ENCODE results near the gene NCKAP5. TPM values are rescaled to one million over a fixed set of nuclear protein-coding genes. Genes with fewer than 3 reads are reported as not detected.

NCKAP5 gene
- total and polyA plus RNA-seq, 2 of the 13 experiments (the other 11 are each of a cell fraction or from before 2014, with no cell fraction given): 0.01 TPM; not detected in 1

- TF ChIP-seq, protein P1, sequence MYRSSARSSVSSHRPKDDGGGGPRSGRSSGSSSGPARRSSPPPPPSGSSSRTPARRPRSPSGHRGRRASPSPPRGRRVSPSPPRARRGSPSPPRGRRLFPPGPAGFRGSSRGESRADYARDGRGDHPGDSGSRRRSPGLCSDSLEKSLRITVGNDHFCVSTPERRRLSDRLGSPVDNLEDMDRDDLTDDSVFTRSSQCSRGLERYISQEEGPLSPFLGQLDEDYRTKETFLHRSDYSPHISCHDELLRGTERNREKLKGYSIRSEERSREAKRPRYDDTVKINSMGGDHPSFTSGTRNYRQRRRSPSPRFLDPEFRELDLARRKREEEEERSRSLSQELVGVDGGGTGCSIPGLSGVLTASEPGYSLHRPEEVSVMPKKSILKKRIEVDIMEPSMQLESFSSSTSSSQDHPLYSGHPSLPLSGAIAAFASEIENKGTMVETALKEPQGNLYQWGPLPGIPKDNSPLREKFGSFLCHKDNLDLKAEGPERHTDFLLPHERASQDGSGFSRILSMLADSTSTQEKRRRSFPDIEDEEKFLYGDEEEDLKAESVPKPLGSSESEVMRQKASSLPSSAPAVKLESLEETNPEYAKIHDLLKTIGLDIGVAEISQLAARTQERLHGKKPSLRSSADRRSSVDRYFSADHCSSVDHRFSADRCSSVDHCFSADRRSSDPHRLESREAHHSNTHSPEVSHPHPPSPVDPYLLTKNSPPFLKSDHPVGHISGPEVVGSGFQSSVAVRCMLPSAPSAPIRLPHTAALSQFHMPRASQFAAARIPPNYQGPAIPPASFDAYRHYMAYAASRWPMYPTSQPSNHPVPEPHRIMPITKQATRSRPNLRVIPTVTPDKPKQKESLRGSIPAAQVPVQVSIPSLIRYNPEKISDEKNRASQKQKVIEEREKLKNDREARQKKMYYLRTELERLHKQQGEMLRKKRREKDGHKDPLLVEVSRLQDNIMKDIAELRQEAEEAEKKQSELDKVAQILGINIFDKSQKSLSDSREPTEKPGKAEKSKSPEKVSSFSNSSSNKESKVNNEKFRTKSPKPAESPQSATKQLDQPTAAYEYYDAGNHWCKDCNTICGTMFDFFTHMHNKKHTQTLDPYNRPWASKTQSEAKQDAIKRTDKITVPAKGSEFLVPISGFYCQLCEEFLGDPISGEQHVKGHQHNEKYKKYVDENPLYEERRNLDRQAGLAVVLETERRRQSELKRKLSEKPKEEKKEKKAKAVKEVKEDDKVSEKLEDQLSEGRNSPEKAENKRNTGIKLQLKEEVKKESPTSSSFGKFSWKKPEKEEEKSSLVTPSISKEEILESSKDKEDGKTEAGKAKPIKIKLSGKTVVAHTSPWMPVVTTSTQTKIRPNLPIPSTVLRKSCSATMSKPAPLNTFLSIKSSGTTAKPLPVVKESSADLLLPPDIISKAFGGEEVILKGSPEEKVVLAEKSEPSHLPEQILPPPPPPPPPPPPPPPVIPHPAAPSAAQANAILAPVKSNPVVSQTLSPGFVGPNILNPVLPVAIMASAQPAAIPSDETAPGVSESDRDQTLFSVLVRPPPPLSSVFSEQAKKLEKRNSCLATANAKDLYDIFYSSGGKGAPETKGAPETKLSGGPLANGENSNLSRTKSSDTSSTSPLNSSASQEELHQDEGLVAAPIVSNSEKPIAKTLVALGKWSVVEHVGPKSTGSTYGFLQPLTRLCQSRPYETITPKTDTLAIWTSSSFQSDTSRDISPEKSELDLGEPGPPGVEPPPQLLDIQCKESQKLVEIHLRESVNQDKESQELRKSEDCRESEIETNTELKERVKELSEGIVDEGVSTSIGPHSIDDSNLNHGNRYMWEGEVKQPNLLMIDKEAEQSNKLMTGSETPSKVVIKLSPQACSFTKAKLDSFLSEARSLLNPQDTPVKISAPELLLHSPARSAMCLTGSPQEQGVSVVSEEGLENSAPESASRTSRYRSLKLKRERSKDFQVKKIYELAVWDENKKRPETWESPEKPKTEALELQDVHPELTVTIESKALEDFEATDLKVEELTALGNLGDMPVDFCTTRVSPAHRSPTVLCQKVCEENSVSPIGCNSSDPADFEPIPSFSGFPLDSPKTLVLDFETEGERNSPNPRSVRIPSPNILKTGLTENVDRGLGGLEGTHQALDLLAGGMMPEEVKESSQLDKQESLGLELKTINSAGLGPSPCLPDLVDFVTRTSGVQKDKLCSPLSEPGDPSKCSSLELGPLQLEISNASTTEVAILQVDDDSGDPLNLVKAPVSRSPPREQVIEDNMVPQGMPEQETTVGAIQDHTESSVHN (CRISPR knock-in tag; IDR thresholded peaks at IDR 0.05): no peak
- TF ChIP-seq HMG20B (CRISPR knock-in tag; conservative IDR thresholded peaks at IDR 0.05) (no peak), POLR2G (IDR thresholded peaks at IDR 0.05; ENCODE audit: low read depth, low read length) (no peak), PCBP2 (optimal IDR thresholded peaks at IDR 0.05; ENCODE audit: low read depth, low read length, poor library complexity, severe bottlenecking) (peak; percentile 82), ZNF484 (CRISPR knock-in tag; IDR thresholded peaks at IDR 0.05; ENCODE audit: borderline replicate concordance, low read depth) (no peak), PCBP1 (IDR thresholded peaks at IDR 0.05; ENCODE audit: borderline replicate concordance, low read depth, low read length) (0 out of 2 replicates have a peak, but pooled peaks have one; percentile 24), TFDP2 (CRISPR knock-in tag; IDR thresholded peaks at IDR 0.05) (no peak), ZNF740 (CRISPR knock-in tag; IDR thresholded peaks at IDR 0.05) (no peak), HNRNPK (IDR thresholded peaks at IDR 0.05; ENCODE audit: low read depth, low read length, poor library complexity, severe bottlenecking) (peak; percentile 89), SRSF4 (IDR thresholded peaks at IDR 0.05; ENCODE audit: low read depth, low read length, poor library complexity, severe bottlenecking) (no peak), ZNF281 (CRISPR knock-in tag; IDR thresholded peaks at IDR 0.05; ENCODE audit: borderline replicate concordance) (no peak), HOXA5 (CRISPR knock-in tag; IDR thresholded peaks at IDR 0.05) (no peak)
Measured at GRCh38 chr2:133447303-133447702, 121.0 kb downstream of the NCKAP5 start (continued).

All from HepG2 (cell line).